B cell (primary cell): ENCODE measurements around the gene PARD3.

Source experiments
- EZH2 ChIP-seq: IDR thresholded peaks from 2 replicates; pipeline ENCODE4 v1.6.1; 2012; ENCODE audit warnings: borderline replicate concordance, low read depth, mild to moderate bottlenecking, moderate library complexity, low read length; ENCODE audit not compliant: insufficient read depth, poor library complexity, severe bottlenecking
- TF ChIP-seq, protein P1 (sequence below): fragments of 200-600 bp; IDR thresholded peaks from one replicate; pipeline ENCODE4 v1.8.0; 2022; ENCODE audit warnings: antibody characterized with exemption, mild to moderate bottlenecking

DNA sequence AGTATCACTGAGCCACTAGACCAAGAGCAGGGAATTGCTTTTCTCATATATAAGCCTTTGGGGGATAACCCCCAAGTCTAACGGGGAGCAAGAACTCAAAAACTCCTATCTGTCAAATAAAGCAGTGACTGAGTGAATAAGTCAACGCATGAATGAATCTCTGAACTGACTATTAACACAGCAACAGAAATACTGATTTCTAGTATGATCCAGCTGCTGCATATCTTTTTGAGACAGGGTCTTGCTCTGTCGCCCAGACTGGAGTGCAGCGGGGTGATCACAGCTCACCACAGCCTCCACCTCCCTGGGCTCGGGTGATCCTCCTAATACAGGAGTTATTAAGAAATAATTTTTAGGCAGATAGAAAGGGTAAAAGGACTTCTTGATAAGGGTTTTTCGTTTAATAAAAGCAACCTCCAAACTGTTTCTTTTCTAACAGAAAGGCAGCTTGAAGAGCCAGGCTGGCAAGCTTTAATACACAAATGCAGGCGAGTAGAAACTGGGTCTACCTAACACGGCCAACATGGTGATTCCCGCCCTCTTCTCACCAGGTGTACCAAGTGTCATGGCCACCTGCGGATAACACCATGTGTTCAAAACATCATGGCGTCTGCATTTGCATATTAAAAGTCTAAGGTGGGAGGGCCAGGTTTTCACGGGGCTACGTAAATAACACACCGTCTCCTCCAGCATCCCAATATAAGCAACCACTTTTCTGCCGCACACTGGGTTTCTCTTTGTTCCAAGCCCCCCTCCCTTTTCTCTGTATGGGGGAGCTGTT lies 631.9 kb downstream of the PARD3 start:
- no peak for TF ChIP-seq EZH2
- TF ChIP-seq, protein P1, sequence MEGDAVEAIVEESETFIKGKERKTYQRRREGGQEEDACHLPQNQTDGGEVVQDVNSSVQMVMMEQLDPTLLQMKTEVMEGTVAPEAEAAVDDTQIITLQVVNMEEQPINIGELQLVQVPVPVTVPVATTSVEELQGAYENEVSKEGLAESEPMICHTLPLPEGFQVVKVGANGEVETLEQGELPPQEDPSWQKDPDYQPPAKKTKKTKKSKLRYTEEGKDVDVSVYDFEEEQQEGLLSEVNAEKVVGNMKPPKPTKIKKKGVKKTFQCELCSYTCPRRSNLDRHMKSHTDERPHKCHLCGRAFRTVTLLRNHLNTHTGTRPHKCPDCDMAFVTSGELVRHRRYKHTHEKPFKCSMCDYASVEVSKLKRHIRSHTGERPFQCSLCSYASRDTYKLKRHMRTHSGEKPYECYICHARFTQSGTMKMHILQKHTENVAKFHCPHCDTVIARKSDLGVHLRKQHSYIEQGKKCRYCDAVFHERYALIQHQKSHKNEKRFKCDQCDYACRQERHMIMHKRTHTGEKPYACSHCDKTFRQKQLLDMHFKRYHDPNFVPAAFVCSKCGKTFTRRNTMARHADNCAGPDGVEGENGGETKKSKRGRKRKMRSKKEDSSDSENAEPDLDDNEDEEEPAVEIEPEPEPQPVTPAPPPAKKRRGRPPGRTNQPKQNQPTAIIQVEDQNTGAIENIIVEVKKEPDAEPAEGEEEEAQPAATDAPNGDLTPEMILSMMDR, result no peak
